Esophagus squamous epithelium (tissue), 5 donors: ENCODE data around the gene IP6K1. TPM values are rescaled to one million over a fixed set of nuclear protein-coding genes. Genes with fewer than 3 reads are reported as not detected.

ENCODE experiments used
- DNase-seq: peaks from one replicate; lab custom pipeline; 2025; lab: John Stamatoyannopoulos, UW
- H3K27ac ChIP-seq, 4 donors: fragments of 200-600 bp; sonication (generic); one replicate each; pipeline ENCODE4 v1.5.1; 2016 to 2019; ENCODE audit warnings: mild to moderate bottlenecking in 1 of 4
- H3K27me3 ChIP-seq, 4 donors: fragments of 200-600 bp; sonication (generic); 1 replicate in 3 of 4; 2 replicates in 1 of 4; pipeline versions ENCODE4 v1.5.1 to v1.6.0; 2017 to 2021; ENCODE audit warnings: antibody characterized with exemption in 1 of 4
- H3K36me3 ChIP-seq, 3 donors: fragments of 200-600 bp; sonication (generic); one replicate each; pipeline ENCODE4 v1.5.1; 2016 to 2019
- H3K4me1 ChIP-seq, 3 donors: fragments of 200-600 bp; sonication (generic); one replicate each; pipeline ENCODE4 v1.5.1; 2017 to 2019
- H3K4me3 ChIP-seq, 4 donors: fragments of 200-600 bp; sonication (generic); 1 replicate in 3 of 4; 2 replicates in 1 of 4; pipeline ENCODE4 v1.5.1; 2016 to 2019; ENCODE audit warnings: mild to moderate bottlenecking in 2 of 4, moderate library complexity in 1 of 4
- H3K9me3 ChIP-seq, 3 donors: fragments of 200-600 bp; sonication (generic); one replicate each; pipeline ENCODE4 v1.5.1; 2016 to 2019
- POLR2A ChIP-seq, 4 donors: fragments of 450-650 bp; IDR thresholded peaks; one replicate each; pipeline ENCODE4 v1.6.1; 2017; ENCODE audit warnings: antibody characterized with exemption in 4 of 4, mild to moderate bottlenecking in 4 of 4, moderate library complexity in 3 of 4
- WGBS, 2 donors: methylation state at CpG; one replicate each; pipeline ENCODE4 v1.1.5; 2018; 5-methylcytosine and 5-hydroxymethylcytosine counted together
- intact Hi-C: fragments of 100-400 bp; cut with DNase I; formaldehyde crosslinking; loops from one replicate; pipeline ENCODE4 v1.15.0; 2022
- total RNA-seq, 4 donors: library from RNA; depleted of rRNA; stranded (reverse); fragments of >200 nt; gene quantifications; one replicate each; pipeline ENCODE4 v1.1.0, GENCODE V29; 2016
- TF ChIP-seq, protein P1 (sequence below), 6 experiments: fragments of 450-650 bp in 4 of 6; fragments of 200-600 bp in 2 of 6; sonication (generic) in 2 of 6; IDR thresholded peaks; one replicate each; pipeline ENCODE4 v1.5.1; 2016 to 2019; ENCODE audit warnings: antibody characterized with exemption in 6 of 6, mild to moderate bottlenecking in 4 of 6, moderate library complexity in 4 of 6
- donor health status: DM: yes; HTN: yes; CAD: no.

Gene IP6K1
- total RNA-seq, 4 donors from 2014 or later = 23.0 to 35.1 (median 28.1) TPM

DNA sequence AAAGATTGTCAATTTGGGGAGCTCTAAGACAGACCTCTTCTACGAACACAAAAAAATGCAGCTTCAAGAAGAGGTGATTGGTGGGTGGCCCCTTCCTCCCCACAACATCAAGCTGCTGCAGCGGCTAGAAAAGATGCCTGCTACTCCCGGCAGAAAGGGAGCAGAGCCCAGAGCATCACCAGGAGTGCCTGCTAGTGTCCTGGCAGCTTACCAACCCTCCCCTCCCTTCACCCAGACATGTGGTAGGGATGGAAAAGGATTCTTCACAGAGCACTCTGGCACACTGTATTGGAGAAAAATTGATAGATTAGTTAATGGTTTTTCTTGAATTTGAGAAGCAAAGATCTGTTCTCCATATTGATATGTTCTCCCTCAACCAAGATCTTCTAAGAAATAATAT lies 10.8 kb downstream of the IP6K1 start:
- Histone ChIP-seq H3K36me3 (peaks cover 0 to 49% (median 0%) of the 10 kb centered on the region in 3 donors), H3K4me1 (peaks cover 0 to 25% (median 4%) of the 10 kb centered on the region in 3 donors), H3K27me3 (no peaks in the 10 kb centered on the region), H3K4me3 (no peak overlapping the region), H3K9me3 (no peaks in the 10 kb centered on the region), H3K27ac (no peak overlapping the region)
- 37 to 49% methylated on average over 3 of the region's 3 CpGs for WGBS, 2 donors
- no peak for DNase-seq
- intact Hi-C loops = no loop called here
- no peak for TF ChIP-seq POLR2A (IDR thresholded peaks at IDR 0.05)
- TF ChIP-seq, protein P1, sequence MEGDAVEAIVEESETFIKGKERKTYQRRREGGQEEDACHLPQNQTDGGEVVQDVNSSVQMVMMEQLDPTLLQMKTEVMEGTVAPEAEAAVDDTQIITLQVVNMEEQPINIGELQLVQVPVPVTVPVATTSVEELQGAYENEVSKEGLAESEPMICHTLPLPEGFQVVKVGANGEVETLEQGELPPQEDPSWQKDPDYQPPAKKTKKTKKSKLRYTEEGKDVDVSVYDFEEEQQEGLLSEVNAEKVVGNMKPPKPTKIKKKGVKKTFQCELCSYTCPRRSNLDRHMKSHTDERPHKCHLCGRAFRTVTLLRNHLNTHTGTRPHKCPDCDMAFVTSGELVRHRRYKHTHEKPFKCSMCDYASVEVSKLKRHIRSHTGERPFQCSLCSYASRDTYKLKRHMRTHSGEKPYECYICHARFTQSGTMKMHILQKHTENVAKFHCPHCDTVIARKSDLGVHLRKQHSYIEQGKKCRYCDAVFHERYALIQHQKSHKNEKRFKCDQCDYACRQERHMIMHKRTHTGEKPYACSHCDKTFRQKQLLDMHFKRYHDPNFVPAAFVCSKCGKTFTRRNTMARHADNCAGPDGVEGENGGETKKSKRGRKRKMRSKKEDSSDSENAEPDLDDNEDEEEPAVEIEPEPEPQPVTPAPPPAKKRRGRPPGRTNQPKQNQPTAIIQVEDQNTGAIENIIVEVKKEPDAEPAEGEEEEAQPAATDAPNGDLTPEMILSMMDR (IDR thresholded peaks at IDR 0.05) = no peak

DNA sequence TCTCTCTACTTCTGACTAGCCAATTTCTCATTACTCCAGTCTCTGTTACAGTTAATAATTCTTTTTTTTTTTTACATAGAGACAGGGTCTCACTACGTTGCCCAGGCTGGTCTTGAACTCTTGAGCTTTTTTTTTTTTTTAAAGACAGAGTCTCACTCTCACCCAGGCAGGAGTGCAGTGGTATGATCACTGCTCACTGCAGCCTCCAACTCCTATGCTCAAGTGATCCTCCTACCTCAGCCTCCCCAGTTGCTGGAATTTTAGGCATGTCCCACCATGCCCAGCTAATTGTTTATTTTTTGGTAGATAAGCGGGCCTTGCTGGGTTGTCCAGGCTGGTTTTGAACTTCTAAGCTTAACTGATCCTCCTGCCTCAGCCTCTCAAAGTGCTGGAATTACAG lies 13.6 kb downstream of the IP6K1 start:
- TF ChIP-seq, protein P1 (IDR thresholded peaks at IDR 0.05) = no peak
- TF ChIP-seq POLR2A (IDR thresholded peaks at IDR 0.05) = no peak
- no peaks in the 10 kb centered on the region for H3K9me3 ChIP-seq
- 86 to 94% methylated on average over 2 of the region's 2 CpGs for WGBS, 2 donors
- H3K4me1 ChIP-seq = peaks cover 0 to 16% (median 0%) of the 10 kb centered on the region in 3 donors
- intact Hi-C loops = no loop called here
- no peaks in the 10 kb centered on the region for H3K27me3 ChIP-seq
- no peak for DNase-seq
- H3K4me3 ChIP-seq = no peak overlapping the region
- no peak overlapping the region for H3K27ac ChIP-seq
- peaks cover 0 to 46% (median 0%) of the 10 kb centered on the region in 3 donors for H3K36me3 ChIP-seq

DNA sequence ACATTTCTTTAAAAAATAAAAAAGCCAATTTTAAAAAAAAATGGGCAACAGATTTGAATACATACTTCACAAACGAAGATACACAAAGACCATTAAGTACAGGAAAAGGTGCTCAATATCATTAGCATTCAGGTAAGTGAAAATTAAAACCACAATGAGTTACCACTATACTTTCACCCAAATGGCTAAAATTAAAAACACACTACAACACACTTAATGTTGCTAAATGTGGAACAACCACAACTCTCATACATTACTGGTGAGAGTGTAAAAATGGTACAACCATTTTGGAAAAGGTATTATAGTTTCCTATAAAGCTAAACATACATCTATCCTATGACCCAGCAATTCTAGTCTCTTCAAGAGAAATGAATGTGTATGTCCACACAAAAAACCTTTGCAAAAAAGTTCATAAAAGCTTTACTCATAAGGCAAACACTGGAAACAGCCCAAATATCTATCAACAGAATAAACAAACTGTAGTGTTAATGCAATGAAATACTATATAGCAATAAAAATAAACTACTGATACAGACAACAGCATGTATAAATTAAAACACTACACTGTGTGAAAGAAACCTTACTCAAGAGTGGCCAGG lies 14.9 kb downstream of the IP6K1 start:
- 70 to 75% methylated on average over 1 of the region's 1 CpG for WGBS, 2 donors
- H3K36me3 ChIP-seq = peaks cover 0 to 33% (median 0%) of the 10 kb centered on the region in 3 donors
- no peak for TF ChIP-seq POLR2A (IDR thresholded peaks at IDR 0.05)
- TF ChIP-seq, protein P1 (IDR thresholded peaks at IDR 0.05) = no peak
- no peaks in the 10 kb centered on the region for H3K9me3 ChIP-seq
- no peaks in the 10 kb centered on the region for H3K27me3 ChIP-seq
- intact Hi-C loops = no loop called here
- peaks cover 0 to 16% (median 0%) of the 10 kb centered on the region in 3 donors for H3K4me1 ChIP-seq
- H3K27ac ChIP-seq = no peak overlapping the region
- H3K4me3 ChIP-seq = no peak overlapping the region
- DNase-seq = no peak

DNA sequence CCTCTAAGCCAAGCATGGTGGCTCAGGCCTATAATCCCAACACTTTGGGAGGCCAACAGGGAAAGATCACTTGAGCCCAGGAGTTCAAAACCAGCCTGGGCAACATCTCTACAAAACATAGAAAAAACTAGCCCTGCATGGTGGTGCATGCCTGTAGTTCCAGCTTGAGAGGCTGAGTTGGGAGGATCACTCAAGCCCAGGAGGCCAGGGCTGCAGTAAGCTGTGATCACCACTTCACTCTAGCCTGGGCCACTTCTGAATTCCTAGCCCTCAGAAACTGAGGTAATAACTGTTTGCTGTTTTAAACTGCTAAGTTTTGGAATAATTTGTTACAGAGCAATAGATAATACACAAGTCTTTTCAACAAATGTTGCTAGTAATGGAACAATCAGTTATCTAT lies 16.4 kb downstream of the IP6K1 start:
- intact Hi-C loops = no loop called here
- TF ChIP-seq, protein P1 (IDR thresholded peaks at IDR 0.05) = no peak
- no peak for TF ChIP-seq POLR2A (IDR thresholded peaks at IDR 0.05)
- H3K36me3 ChIP-seq = peaks cover 0 to 25% (median 0%) of the 10 kb centered on the region in 3 donors
- H3K4me1 ChIP-seq = peaks cover 0 to 5% (median 0%) of the 10 kb centered on the region in 3 donors
- no peaks in the 10 kb centered on the region for H3K9me3 ChIP-seq
- DNase-seq = no peak
- no peak overlapping the region for H3K27ac ChIP-seq
- no peak overlapping the region for H3K4me3 ChIP-seq
- H3K27me3 ChIP-seq = no peaks in the 10 kb centered on the region

DNA sequence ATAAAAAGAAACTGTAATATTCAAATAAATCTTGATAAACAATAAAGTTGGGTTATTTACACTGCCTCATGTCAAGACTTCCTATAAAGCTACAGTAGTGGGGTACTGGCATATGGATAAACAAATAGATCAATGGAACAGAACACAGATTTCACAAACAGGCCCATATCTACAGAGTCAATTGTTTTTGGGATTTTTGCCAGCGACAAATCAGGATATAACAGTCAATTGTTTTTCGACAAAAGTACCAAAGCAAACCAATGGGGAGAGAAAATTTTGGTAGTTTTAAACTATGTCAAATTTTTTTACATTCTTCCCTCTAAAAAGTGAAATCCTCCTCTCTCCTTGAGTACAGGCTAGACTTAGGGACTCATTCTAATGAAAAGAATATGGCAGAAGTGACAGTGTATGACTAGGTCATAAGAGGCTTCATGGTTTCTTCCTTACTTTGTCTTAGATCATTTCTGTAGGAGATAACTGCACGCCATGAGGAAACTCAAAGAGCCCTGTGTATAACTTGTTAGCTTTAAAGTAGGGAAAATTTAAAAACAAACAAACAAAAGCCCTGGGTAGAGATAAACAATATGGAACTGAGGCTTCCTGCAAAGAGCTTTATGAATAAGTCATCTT lies 16.9 kb downstream of the IP6K1 start:
- Histone ChIP-seq H3K36me3 (peaks cover 0 to 29% (median 0%) of the 10 kb centered on the region in 3 donors), H3K27ac (no peak overlapping the region), H3K4me3 (no peak overlapping the region), H3K4me1 (peaks cover 0 to 5% (median 0%) of the 10 kb centered on the region in 3 donors), H3K9me3 (no peaks in the 10 kb centered on the region), H3K27me3 (no peaks in the 10 kb centered on the region)
- TF ChIP-seq, protein P1 (IDR thresholded peaks at IDR 0.05) = no peak
- no peak for TF ChIP-seq POLR2A (IDR thresholded peaks at IDR 0.05)
- intact Hi-C loops = no loop called here
- 88 to 93% methylated on average over 3 of the region's 3 CpGs for WGBS, 2 donors
- no peak for DNase-seq
